Tibial artery (tissue), 4 donors: ENCODE results near the gene BRDT.
A peak's percentile ranks its signal among the peaks of the same experiment; 100 is the strongest.
"Not testable (repeated sequence)": the region's sequence is repeated elsewhere in the genome, so short reads cannot be mapped to it uniquely, and the experiment has no call there.

ENCODE experiments used
- DNase-seq, 2 donors: peaks; one replicate each; pipeline ENCODE4 v3.0.0-alpha.2; 2019
- H3K27ac ChIP-seq, 2 donors: fragments of 200-600 bp; sonication (generic) in 1 of 2; 1 replicate in 1 of 2; 2 replicates in 1 of 2; pipeline ENCODE4 v1.5.1; 2018 to 2019; ENCODE audit warnings: mild to moderate bottlenecking in 1 of 2
- H3K27me3 ChIP-seq, 2 donors: fragments of 200-600 bp; sonication (generic) in 1 of 2; one replicate each; pipeline versions ENCODE4 v1.5.1 to v1.6.0; 2016 to 2019
- H3K36me3 ChIP-seq, 3 donors: fragments of 200-600 bp; sonication (generic) in 2 of 3; one replicate each; pipeline ENCODE4 v1.5.1; 2016 to 2019; ENCODE audit warnings: mild to moderate bottlenecking in 2 of 3
- H3K4me1 ChIP-seq, 4 donors: fragments of 200-600 bp; sonication (generic) in 2 of 4; 1 replicate in 3 of 4; 2 replicates in 1 of 4; pipeline ENCODE4 v1.5.1; 2016 to 2019
- H3K4me3 ChIP-seq, 2 donors: fragments of 200-600 bp; sonication (generic) in 1 of 2; 1 replicate in 1 of 2; 2 replicates in 1 of 2; pipeline ENCODE4 v1.5.1; 2018 to 2019; ENCODE audit warnings: mild to moderate bottlenecking in 2 of 2
- H3K9me3 ChIP-seq, 3 donors: fragments of 200-600 bp; sonication (generic) in 1 of 3; one replicate each; pipeline ENCODE4 v1.5.1; 2016 to 2019
- CTCF ChIP-seq, 2 experiments: fragments of 200-600 bp in 1 of 2; fragments of 450-650 bp in 1 of 2; IDR thresholded peaks; one replicate each; pipeline ENCODE4 v1.5.1; 2017 to 2019; ENCODE audit warnings: antibody characterized with exemption in 2 of 2, mild to moderate bottlenecking in 1 of 2, moderate library complexity in 1 of 2
- intact Hi-C: fragments of 100-400 bp; cut with DNase I; formaldehyde crosslinking; loops from one replicate; pipeline ENCODE4 v1.15.0; 2023; ENCODE audit warnings: low total_unique reads

The BRDT gene

GRCh38 chr1:92013923-92014322 lies 64.7 kb downstream of the BRDT start:
- no peak for DNase-seq
- H3K36me3 ChIP-seq: no peaks in the 10 kb centered on the region
- no peaks in the 10 kb centered on the region for H3K27me3 ChIP-seq
- intact Hi-C loops: no loop called here
- no peak for TF ChIP-seq CTCF (IDR thresholded peaks at IDR 0.05)
- no peak overlapping the region for H3K4me3 ChIP-seq
- H3K4me1 ChIP-seq: no peaks in the 10 kb centered on the region
- no peak overlapping the region for H3K27ac ChIP-seq
- H3K9me3 ChIP-seq: no peaks in the 10 kb centered on the region

GRCh38 chr1:92016720-92017316 lies 67.6 kb downstream of the BRDT start:
- no peak for DNase-seq

GRCh38 chr1:92017656-92018055 lies 68.5 kb downstream of the BRDT start:
- DNase-seq: no peak
- no peak for TF ChIP-seq CTCF (IDR thresholded peaks at IDR 0.05)
- H3K4me3 ChIP-seq: no peak overlapping the region
- no peak overlapping the region for H3K27ac ChIP-seq
- no peaks in the 10 kb centered on the region for H3K4me1 ChIP-seq
- intact Hi-C loops: no loop called here
- no peaks in the 10 kb centered on the region for H3K27me3 ChIP-seq
- no peaks in the 10 kb centered on the region for H3K36me3 ChIP-seq
- H3K9me3 ChIP-seq: no peaks in the 10 kb centered on the region

More at GRCh38 chr1:92016720-92017316, 67.6 kb downstream of the BRDT start:
- intact Hi-C loops: no loop called here
- Histone ChIP-seq H3K4me3 (no peak overlapping the region), H3K36me3 (no peaks in the 10 kb centered on the region), H3K9me3 (no peaks in the 10 kb centered on the region), H3K27me3 (no peaks in the 10 kb centered on the region), H3K27ac (no peak overlapping the region), H3K4me1 (no peaks in the 10 kb centered on the region)
- TF ChIP-seq CTCF (IDR thresholded peaks at IDR 0.05): no peak

GRCh38 chr1:92026042-92026441 lies 76.8 kb downstream of the BRDT start:
- H3K36me3 ChIP-seq, H3K9me3 ChIP-seq, H3K27ac ChIP-seq, intact Hi-C loops, DNase-seq, H3K4me3 ChIP-seq: not testable (repeated sequence)
- peaks cover 0 to 14% (median 5%) of the 10 kb centered on the region in 4 donors for H3K4me1 ChIP-seq
- peaks cover 0 to 15% of the 10 kb centered on the region in 2 donors for H3K27me3 ChIP-seq

- Histone ChIP-seq H3K9me3 (no peaks in the 10 kb centered on the region), H3K4me1 (peaks cover 0 to 14% (median 5%) of the 10 kb centered on the region in 4 donors), H3K36me3 (no peaks in the 10 kb centered on the region), H3K27me3 (peaks cover 0 to 15% of the 10 kb centered on the region in 2 donors), H3K4me3 (no peak overlapping the region), H3K27ac (no peak overlapping the region)
- no peak for DNase-seq
- no peak for TF ChIP-seq CTCF (IDR thresholded peaks at IDR 0.05)
- intact Hi-C loops: no loop called here
Measured at GRCh38 chr1:92026806-92027205, 77.6 kb downstream of the BRDT start.

- no peak for TF ChIP-seq CTCF (IDR thresholded peaks at IDR 0.05)
- Histone ChIP-seq H3K4me1 (peaks cover 0 to 14% (median 5%) of the 10 kb centered on the region in 4 donors), H3K4me3 (peak overlapping the region; percentile 43 to 54), H3K27me3 (peaks cover 0 to 15% of the 10 kb centered on the region in 2 donors), H3K36me3 (no peaks in the 10 kb centered on the region), H3K27ac (no peak overlapping the region), H3K9me3 (no peaks in the 10 kb centered on the region)
- DNase-seq: no peak
- intact Hi-C loops: no loop called here
Measured at GRCh38 chr1:92029241-92029922, 80.2 kb downstream of the BRDT start.
